HG03342 (cell line): ENCODE data around the gene RHBG.

Experiments used
- ATAC-seq: cut with Tn5 transposase; IDR thresholded peaks from one replicate; pipeline ENCODE4 v1.9.1; 2021; ENCODE audit warnings: mild to moderate bottlenecking, moderate library complexity; ENCODE audit not compliant: unreplicated experiment

Gene RHBG

GRCh38 chr1:156406251-156406650 is 37.2 kb downstream of the RHBG start:
- ATAC-seq: no peak

- no peak for ATAC-seq
These were observed 38.3 kb downstream of the RHBG start for GRCh38 chr1:156407344-156407743.

- no peak for ATAC-seq
These were observed 38.7 kb downstream of the RHBG start for GRCh38 chr1:156407760-156408159.

GRCh38 chr1:156409439-156409838 is 40.4 kb downstream of the RHBG start:
- no peak for ATAC-seq

GRCh38 chr1:156410238-156410637 is 41.2 kb downstream of the RHBG start:
- no peak for ATAC-seq

GRCh38 chr1:156410740-156411139 is 41.7 kb downstream of the RHBG start:
- ATAC-seq: no peak

- ATAC-seq: no peak
These were observed 43.8 kb downstream of the RHBG start for GRCh38 chr1:156412653-156413321.

GRCh38 chr1:156413391-156414246 is 44.6 kb downstream of the RHBG start:
- no peak for ATAC-seq

GRCh38 chr1:156414461-156415064 is 45.6 kb downstream of the RHBG start:
- ATAC-seq: no peak

- ATAC-seq: no peak
These were observed 48.0 kb downstream of the RHBG start for GRCh38 chr1:156416993-156417392.

GRCh38 chr1:156417401-156418020 is 48.5 kb downstream of the RHBG start:
- no peak for ATAC-seq

GRCh38 chr1:156418416-156419070 is 49.5 kb downstream of the RHBG start:
- ATAC-seq: no peak

- no peak for ATAC-seq
These were observed 50.8 kb downstream of the RHBG start for GRCh38 chr1:156419854-156420204.

GRCh38 chr1:156420205-156421061 is 51.4 kb downstream of the RHBG start:
- ATAC-seq: no peak

GRCh38 chr1:156421062-156421938 is 52.3 kb downstream of the RHBG start:
- peak; percentile 76 for ATAC-seq

- no peak for ATAC-seq
These were observed 53.1 kb downstream of the RHBG start for GRCh38 chr1:156421939-156422601.

GRCh38 chr1:156422602-156423091 is 53.6 kb downstream of the RHBG start:
- ATAC-seq: no peak
